Stimulated activated CD8-positive, alpha-beta memory T cell treated with anti-CD3 and anti-CD28 coated beads, Interleukin-4, amount 100 ng/mL, for 24 hours (primary cell): ENCODE data around the gene UCHL1.

Experiments used
- DNase-seq: peaks from one replicate; pipeline ENCODE4 v3.0.0-alpha.2; 2020; ENCODE audit warnings: low read depth

UCHL1 gene

DNA sequence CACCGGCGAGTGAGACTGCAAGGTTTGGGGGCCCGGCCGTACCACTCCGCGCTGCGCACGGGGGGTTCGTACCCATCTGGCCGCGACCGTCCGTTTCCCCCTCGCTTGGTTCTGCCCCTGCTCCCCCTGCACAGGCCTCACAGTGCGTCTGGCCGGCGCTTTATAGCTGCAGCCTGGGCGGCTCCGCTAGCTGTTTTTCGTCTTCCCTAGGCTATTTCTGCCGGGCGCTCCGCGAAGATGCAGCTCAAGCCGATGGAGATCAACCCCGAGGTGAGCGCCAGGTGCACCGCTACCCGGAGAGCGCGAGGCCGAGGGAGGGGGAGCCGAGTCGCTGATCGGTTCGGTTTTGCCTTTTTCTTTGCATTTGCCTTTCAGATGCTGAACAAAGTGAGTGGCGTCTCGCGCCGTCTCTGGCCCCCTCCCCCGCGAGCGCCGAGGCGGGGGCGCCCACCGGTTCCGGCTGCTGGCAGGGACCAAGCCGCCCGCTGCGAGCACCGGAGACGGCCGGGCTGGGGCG, at the start of gene UCHL1:
UCHL1 (plus strand) TSS at position 189 of the 517 bp plus-strand sequence; CDS start at position 238, 49 bp downstream.
- DNase-seq: no peak

DNA sequence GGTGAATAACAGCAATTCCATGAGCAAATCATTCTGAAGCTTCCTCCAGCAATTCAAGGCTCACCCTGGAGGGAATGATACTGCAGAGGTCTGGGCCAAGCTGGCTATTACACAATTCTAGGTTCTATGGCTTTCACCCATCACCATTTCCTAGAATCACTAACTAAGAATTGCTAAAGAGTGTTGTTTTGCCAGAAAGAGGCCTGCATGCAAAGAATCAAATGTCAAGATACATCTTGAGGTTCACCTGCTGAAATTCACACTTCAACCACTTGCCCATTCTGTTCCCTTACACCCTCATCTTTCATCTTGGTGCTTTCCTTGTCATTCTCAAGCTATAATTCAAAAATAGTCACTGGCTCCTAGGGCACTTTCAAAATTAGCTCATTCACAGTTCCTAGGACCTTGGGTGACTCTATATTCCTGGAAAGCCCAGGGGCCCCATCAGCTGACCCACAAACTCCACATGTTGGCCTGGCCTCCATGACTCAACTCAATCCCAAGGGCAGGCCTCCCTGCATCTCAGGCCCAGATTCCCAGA, 49.4 kb upstream of the UCHL1 start:
- no peak for DNase-seq

DNA sequence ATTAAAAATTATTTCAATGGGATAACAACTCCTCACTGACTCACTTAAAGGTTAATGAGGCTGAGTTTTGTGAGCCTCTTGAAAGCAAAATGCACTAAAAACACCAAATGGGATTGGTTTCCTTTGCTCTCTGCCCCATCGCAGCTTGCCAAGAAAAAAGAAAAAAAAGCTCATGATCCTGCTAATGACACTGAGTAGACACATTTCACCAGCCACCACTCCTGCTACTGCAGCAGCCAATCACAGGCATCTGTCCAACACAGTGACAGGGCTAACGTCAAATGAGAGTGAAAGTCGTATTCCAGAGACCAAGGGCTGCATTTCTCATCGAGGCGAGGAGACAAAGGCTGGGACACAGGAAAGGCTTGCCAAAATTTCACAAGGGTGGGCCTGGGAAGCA, 47.5 kb upstream of the UCHL1 start:
- DNase-seq: no peak

DNA sequence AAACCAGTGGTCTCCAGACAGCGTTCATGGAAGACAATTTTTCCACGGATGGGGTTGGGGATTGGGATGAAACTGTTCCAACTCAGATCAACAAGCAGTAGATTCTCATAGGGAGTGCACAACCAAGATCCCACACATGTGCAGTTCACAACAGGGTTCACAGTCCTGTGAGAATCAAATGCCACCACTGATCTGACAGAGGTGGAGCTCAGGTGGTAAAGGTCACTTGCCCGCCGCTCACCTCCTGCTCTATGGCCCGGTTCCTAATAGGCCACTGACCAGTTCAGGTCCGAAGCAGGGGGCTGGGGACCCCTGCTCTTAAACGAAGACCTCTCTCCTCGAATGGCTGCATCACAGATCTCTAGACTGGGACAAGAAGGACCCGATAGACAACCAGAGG, 46.8 kb upstream of the UCHL1 start:
- no peak for DNase-seq

DNA sequence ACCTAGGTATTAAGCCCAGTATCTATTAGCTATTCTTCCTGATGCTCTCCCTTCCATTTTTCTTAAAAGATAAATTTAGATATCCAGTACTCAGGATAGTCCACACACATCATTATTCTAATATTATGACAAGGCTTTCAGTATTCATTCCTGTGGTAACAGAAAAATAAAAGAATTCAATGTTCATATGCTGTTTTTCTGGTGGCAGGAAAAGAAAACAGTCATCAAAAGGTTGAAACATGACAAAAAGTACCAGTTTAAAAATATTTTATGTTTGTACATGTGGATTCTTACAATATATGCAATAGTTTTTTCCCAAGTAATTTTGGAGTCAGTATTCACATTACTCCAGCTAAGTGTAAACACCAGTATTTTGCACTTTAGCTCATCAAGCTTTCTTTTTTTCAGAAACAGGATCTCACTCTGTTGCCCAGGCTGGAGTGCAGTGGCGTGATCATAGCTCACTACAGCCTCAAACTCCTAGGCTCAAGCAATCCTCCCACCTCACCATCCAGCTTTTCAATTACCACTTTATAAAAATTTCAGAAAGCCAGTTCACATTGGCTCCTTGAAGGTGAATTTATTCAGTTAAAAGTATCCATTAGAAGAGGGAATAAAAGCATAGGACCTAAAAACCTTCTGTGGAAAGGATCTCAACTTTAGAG, 44.6 kb upstream of the UCHL1 start:
- no peak for DNase-seq

DNA sequence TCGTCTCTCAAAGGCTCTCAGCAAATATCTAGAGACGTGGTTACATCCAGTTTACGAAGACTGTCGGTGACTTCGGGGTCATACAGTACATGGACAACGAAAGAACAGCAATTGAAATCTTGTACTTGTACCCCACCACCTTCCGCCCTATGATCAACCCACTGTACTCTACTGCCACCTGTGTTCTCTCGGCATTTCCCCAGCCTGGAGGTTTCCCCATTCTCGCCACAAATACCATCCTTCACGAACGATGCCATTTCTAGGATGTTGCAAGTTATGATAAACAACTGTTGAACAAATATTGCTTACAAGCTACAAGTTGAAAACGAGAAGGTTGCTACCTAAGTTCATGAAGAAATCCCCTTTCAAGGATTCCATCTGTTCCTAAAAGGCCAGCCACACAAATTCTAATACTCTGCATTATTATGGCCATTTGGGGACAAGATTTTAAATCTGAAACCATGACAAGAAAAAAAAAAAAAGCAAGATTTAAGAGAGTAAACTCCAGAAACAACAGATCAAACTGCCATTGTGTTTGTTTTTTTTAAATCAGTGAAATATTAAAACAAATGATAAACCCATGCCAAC, 44.0 kb upstream of the UCHL1 start:
- no peak for DNase-seq

DNA sequence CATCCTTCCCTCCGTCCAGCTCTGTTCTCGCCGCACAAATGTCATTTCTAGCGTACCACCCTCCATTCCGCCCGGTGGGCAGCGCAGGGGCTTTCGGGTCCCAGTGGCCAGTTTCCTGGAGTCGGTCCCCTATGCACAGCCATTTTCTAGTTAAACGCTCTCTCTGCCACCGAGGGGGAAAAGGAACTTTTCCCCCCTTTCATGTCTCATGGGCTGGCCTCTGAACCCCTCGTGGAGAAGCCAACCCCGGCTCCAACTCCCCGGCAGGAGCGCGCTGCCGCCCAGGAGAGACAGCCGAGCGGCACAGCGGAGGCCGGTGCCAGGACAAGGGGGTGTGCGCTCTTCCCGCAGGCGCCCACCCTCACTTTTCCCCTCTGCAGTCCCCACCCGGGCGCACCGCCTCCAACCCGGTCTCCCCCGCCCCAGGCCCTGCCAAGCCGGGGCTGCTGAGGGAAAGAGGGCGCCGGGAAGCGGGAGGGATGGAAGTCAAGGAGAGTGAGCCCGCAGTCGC, 43.0 kb upstream of the UCHL1 start:
- DNase-seq: no peak

DNA sequence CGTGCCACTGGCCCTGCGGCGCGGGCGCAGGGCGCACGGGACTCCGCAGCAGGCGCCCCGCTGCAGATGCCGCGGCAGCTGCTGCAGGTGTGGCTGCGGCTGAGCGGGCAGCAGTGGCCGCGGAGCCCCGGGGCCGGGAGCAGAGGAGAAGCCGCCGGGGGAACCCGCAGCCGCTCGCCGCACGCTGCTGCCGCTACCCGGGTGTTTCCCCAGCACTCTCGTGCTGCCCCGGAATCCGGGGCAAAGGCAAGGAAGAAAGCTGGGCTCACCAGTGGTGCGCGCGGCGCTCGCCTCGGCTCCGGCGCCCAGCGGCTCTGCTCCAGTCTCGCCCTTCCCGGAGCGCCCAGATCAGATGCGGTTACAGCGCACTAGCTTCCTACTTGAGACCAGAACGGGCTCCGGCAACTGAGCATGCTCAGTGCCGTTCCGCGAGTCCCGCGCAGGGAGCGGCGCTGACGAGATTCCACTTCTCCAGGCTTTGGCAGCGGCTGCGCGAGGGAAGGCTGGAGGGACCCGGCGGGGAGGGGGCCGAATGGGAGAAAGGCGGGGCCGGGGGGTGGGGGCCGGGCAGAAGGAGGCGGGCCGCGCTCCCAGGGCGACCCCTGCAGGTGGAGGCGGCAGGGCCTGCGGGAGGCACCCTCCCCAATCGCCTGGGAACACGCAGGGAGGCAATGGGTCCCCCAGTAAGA, 42.4 kb upstream of the UCHL1 start, which contains the start of gene APBB2:
APBB2 (minus strand) TSS at position 407 of the 689 bp plus-strand sequence. CDS start 181,288 bp downstream, outside the sequence.
- DNase-seq: no peak

DNA sequence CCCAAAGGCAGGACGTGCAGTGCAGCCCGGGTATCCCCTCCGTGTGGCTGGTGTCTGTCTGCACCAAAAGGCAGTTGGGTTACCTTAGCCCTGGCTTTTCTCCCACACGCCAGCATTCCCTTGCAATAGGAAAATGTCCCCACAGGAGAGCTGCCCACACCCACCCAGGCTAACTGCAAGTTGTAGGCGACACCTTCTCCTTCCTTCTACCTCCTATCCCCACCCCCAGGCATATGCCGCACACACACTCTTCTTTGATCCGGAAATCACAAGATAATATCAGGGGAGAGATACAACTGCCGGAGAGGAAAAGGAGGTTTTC, 41.9 kb upstream of the UCHL1 start:
- DNase-seq: no peak

DNA sequence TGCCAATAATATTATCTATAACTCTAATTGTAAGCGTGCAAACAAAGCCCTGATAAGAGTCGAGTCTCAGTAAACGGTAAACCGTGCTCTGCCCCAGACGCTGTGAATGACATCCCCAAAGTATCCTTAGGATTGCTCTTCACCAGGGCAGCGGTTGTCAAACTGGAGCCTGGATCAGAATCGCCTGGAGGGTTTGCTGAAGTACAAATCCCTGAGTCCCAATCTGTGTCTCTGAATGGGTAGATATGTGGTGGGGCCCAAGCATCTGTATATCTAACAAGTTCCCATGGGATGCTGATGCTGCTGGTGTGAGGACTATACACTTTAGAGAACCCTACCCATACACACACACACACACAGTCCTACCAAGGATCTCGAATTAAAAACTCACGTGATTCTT, 41.6 kb upstream of the UCHL1 start:
- no peak for DNase-seq

DNA sequence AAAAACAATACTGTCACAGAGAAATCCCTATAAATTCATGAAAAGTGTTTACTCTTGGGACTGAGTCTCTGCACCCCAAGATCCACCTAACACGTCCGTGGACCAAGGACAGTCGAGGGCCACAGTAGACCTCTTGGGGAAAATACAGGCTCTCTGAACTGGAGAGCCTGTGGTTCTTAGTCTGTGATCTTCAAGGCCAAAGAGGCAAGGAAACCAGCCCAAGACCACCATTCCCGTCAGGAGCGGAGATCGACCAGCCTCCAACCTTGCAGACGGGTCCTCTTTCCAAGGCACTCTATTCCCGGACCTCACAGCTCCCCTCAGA, 40.8 kb upstream of the UCHL1 start:
- DNase-seq: no peak

DNA sequence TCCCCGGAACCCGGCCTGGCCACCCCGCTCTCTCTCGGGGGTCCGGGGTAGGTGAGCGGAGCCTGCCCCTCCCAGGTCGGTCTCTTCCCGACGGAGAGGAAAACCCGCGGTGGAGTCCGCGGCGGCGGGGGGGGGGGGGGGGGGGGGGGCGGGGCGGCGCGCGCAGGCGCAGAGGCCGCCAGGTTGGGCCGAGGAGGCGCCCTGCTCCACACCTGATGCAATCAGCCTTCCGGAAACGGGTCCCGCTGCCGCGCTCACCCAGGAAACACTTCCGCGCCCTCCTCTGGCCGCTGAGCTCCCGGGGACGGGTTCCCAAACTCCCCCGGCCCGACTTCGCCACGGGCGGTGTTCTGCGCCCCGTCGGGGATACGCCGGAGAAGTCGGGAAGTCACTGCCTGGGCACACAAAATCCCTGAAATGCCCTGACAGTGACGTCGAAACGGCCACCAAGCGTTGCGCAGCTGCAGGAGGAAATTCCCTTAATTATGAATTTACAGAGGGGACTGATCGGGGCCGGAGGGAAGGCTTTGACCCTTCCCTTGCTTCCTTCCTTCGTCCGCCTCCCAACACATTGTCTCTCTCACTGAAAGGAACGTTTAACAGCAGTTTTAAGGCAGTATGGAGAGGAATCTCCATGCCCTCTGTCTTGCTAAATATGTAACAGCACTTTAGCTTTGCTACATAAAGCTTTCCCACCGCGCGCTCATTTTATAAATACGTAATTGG, 40.3 kb upstream of the UCHL1 start:
- peak; percentile 12 for DNase-seq

DNA sequence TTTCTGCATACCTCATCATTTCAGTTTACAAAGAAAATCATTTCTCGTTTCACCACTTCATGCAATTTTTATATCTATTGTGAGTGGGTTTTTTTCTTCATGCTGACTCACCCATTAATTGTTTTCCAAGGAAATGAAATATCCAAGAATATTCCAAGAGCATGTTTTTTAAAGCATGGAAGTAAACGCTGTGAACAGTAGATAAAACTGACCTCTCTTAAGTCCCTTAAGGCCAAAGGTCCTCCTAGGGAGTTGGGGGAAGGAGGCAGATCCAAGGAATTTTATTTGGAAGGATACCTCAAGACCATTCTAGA, 39.8 kb upstream of the UCHL1 start:
- DNase-seq: no peak

DNA sequence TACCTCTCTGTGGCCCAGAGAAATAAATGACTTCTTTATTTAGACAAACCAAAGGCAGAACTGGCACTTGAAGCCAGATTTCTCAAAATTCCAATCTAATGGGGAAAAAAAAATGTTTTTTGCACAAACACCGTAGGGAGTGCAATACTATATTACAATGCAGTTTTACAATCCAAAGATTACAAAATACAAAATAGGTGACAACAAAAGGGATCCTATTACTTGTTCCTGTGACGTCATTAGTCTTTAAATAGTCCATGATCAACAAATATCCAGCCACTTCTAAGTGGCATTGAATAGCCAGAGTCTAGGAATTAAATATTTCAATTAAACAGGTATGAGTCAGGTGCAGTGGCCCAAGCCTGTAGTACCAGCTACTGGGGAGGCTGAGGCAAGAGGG, 39.4 kb upstream of the UCHL1 start:
- DNase-seq: no peak

DNA sequence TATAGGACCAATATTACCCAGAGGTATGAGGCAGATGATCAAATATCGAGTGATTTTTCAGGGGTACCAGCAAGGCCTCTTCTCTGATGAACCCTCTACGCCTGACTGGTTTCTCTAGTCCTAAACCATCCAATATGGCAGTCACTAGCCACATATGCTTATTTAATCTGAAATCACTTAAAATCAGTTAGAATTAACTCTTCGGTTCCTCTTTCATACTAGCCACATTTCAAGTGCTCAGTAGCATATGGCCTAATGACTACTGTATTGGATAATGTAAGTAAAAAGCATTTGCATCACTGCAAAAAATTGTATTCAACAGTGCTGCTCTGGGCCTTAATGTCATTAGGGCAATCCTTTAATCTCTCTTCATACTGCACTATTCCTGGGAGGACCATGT, 38.0 kb upstream of the UCHL1 start:
- DNase-seq: no peak

DNA sequence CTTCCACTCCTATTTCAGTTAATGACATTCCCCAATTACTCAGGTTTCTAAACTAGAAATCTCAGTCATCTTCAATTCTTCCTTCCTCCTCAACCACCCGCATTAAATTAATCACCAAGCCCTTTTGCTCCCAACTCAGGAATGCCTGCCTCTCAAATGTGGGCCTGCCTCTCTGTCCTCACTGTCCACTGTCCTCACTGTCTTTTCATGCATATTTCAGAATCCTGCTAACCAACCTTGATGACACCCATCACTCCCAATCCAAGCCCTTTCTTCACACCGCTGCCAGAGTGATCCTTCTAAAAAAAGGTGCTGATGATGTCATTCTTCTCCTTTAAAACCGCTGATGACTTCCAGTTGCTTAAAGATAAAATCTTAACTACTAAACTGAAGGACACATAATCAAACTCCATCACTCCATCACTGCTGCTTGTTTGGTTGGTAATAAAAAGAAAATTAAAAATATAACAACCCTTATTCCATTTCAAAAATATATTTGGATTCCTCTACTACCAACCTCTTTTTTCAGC, 37.2 kb upstream of the UCHL1 start:
- no peak for DNase-seq

DNA sequence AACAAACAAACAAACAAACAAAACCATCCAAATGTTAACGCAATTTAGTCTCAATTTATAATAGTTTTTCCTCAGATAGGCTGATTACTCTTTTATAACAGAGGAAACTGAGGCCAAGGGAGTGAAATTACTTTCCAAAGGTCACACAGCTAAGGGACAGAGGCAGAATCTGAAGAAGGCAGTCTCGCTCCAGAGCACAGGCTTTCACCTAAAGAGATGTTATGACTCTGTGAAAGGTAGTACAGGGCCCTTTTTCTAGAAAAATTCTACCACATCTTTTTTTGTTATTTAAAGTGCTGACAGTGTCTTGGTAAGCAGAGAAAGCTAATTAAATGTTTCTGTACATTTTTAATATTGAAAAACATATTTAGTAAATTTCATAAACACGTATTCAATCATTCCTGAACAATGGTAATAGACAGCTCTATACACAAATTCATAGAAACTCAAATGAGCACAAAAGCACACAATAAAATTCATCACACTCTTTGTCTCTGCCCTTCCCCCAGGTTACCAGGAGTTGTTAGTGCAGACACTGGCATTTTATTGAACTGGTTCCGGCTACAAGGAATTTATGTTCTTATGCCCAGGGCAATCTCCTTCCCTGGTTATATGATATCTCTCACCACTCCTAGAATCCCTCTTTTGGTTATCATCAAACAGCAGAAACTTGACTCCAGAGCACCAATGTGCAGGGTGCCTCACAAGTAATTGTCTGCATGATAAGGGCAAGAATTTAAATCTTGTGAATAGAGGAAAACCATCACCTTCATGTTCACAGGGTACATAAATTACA, 34.7 kb upstream of the UCHL1 start:
- DNase-seq: no peak

DNA sequence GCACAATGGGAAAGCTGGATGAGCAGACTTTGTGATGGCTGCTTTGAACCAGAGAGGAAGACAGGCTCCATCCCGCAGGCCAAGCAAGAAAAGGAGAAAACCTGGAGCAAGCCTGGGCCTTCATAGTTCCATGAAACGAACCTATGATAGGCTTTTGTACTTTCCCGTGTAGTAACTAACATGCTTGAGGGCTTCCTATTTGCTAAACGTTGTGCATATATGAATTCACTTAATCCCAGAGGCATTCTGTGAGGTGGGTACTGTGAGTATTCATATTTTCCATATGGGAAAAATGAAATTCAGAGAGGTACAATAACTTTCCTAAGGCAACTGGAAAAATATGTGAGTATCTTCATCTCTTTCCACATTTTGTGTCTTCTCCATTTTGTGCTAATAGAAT, 28.8 kb upstream of the UCHL1 start:
- no peak for DNase-seq

DNA sequence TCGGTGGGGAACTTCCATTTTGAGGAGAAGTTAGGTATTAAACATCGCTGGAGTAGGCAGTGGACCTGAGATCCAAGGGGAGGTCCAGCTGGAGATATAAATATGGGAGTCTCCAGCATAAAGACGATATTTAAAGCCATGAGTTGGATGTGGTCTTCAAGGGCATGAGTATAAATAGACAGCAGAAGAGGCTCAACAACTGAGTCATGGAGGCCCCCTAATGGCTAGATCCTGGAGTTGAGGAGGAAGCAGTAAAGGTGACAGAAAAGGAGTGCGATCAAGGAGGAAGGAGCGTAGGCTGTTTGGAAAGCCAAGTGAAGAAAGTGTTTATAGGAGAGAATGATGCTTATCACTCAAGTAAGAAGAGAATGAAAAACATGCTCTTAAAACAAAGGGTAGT, 24.3 kb upstream of the UCHL1 start:
- DNase-seq: no peak

DNA sequence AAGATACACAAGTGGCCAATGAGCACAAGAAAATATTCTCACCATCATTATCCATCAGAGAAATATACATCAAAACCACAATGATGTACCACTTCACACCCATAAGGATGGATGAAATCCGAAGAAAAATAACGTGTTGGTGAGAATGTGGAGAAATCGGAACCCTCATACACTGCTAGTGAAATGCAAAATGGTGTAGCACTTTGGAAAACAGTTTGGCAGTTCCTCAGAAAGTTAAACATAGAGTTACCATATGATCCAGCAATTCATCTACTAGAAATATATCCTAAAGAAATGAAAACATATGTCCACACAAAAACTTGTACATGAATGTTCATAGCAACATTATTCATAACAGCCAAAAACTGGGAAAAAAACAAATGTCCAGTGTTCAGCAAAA, 23.9 kb upstream of the UCHL1 start:
- no peak for DNase-seq

DNA sequence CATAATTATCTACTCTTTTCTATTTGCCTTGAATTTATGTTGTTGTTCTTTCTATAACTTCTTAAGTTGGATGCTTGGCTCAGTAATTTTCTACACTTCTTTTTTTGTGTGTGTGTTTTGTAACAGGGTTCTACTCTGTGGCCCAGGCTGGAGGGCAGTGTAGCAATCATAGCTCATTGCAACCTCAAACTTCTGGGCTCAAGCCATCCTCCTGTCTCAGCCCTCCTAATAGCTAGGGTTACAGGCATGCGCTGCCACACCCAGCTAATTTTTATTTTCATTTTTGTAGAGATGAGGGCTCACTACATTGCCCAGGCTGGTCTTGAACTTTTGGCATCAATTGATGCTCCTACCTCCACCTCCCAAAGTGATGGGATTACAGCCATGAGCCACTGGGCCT, 20.7 kb upstream of the UCHL1 start:
- DNase-seq: no peak

DNA sequence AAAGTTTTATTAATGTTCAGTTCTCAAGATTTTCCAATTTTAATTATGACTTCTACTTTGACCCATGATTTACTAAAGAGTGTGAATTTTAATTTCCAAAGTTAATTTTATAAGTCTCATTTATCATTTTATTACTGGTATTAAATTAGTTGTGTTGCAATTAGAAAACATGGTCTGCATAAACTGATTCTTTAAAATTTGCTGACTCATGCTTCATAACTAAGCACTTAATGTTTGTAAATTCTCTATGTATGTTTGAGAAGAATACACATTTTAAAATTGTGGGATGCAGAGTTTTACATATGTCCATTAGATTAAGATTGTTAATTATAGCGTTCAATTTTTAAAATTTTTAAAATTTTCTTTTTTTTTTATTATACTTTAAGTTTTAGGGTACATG, 20.2 kb upstream of the UCHL1 start:
- DNase-seq: no peak
